ENCODE data around the gene ZFAND4.
"Not testable (repeated sequence)": the region's sequence is repeated elsewhere in the genome, so short reads cannot be mapped to it uniquely, and the experiment has no call there.

Gene ZFAND4

GRCh38 chr10:45589868-45590267, 82.7 kb downstream of the ZFAND4 start:
- no peak for DNase-seq (ENCODE audit: low read depth)

- DNase-seq (ENCODE audit: low read depth) = no peak
Observed at GRCh38 chr10:45589009-45589408, 83.6 kb downstream of the ZFAND4 start.

GRCh38 chr10:45586028-45586824, 86.3 kb downstream of the ZFAND4 start:
- no peak for DNase-seq (ENCODE audit: low read depth)

- no peak for DNase-seq (ENCODE audit: low read depth)
Observed at GRCh38 chr10:45585131-45585530, 87.4 kb downstream of the ZFAND4 start.

- DNase-seq (ENCODE audit: low read depth) = no peak
Observed at GRCh38 chr10:45582386-45582781, 90.2 kb downstream of the ZFAND4 start.

- DNase-seq (ENCODE audit: low read depth) = peak; percentile 21
Observed at GRCh38 chr10:45581582-45582385, 90.8 kb downstream of the ZFAND4 start.

GRCh38 chr10:45581216-45581549, 91.4 kb downstream of the ZFAND4 start:
- DNase-seq (ENCODE audit: low read depth) = no peak

- no peak for DNase-seq (ENCODE audit: low read depth)
Observed at GRCh38 chr10:45580371-45581215, 92.0 kb downstream of the ZFAND4 start.

- DNase-seq (ENCODE audit: low read depth) = no peak
Observed at GRCh38 chr10:45578384-45578971, 94.1 kb downstream of the ZFAND4 start.

- no peak for DNase-seq (ENCODE audit: low read depth)
Observed at GRCh38 chr10:45575966-45576597, 96.5 kb downstream of the ZFAND4 start.

GRCh38 chr10:45575032-45575761, 97.4 kb downstream of the ZFAND4 start:
- DNase-seq (ENCODE audit: low read depth) = not testable (repeated sequence)

- no peak for DNase-seq (ENCODE audit: low read depth)
Observed at GRCh38 chr10:45569471-45569870, 103.1 kb downstream of the ZFAND4 start.

- no peak for DNase-seq (ENCODE audit: low read depth)
Observed at GRCh38 chr10:45566415-45566814, 106.2 kb downstream of the ZFAND4 start.

Data from ELR (cell line).